ENCODE measurements around the gene CDC25B. TPM values are rescaled to one million over a fixed set of nuclear protein-coding genes. Genes with fewer than 3 reads are reported as not detected.
"Not testable (repeated sequence)": the region's sequence is repeated elsewhere in the genome, so short reads cannot be mapped to it uniquely, and the experiment has no call there.

The CDC25B gene
- total RNA-seq, 1 donor from 2014 or later = 29.4 TPM

DNA sequence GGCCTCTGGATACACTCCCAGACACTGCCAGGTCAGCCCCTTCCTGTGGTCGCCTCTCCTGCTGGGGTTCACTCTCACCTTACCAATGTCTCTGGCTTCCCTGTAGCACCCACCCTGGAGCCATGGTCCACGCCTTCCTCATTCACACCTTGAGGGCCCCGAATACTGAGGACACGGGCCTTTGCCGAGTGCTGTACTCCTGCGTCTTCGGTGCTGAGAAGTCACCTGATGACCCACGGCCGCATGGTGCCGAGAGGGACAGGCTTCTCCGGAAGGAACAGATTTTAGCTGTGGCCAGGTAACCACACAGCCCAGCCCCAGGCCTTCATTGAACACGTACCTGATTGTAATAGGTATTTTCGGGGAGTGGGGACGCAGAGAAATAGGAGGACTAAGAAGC, 25.9 kb downstream of the CDC25B start:
- H3K4me3 Mint-ChIP-seq = peak overlapping the region; percentile 77
- no peak for DNase-seq (ENCODE audit: low spot score in 2 of 2, unreplicated experiment in 2 of 2)
- H3K9me3 Mint-ChIP-seq = no peaks in the 10 kb centered on the region
- TF ChIP-seq, protein P1, sequence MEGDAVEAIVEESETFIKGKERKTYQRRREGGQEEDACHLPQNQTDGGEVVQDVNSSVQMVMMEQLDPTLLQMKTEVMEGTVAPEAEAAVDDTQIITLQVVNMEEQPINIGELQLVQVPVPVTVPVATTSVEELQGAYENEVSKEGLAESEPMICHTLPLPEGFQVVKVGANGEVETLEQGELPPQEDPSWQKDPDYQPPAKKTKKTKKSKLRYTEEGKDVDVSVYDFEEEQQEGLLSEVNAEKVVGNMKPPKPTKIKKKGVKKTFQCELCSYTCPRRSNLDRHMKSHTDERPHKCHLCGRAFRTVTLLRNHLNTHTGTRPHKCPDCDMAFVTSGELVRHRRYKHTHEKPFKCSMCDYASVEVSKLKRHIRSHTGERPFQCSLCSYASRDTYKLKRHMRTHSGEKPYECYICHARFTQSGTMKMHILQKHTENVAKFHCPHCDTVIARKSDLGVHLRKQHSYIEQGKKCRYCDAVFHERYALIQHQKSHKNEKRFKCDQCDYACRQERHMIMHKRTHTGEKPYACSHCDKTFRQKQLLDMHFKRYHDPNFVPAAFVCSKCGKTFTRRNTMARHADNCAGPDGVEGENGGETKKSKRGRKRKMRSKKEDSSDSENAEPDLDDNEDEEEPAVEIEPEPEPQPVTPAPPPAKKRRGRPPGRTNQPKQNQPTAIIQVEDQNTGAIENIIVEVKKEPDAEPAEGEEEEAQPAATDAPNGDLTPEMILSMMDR (IDR thresholded peaks at IDR 0.05; ENCODE audit: unreplicated experiment) = no peak
- peak overlapping the region; percentile 98 for H3K27ac Mint-ChIP-seq
- peaks cover 11% of the 10 kb centered on the region for H3K36me3 Mint-ChIP-seq
- H3K4me1 Mint-ChIP-seq = peaks cover 16% of the 10 kb centered on the region
- H3K27me3 Mint-ChIP-seq (ENCODE audit: low read depth) = no peaks in the 10 kb centered on the region

DNA sequence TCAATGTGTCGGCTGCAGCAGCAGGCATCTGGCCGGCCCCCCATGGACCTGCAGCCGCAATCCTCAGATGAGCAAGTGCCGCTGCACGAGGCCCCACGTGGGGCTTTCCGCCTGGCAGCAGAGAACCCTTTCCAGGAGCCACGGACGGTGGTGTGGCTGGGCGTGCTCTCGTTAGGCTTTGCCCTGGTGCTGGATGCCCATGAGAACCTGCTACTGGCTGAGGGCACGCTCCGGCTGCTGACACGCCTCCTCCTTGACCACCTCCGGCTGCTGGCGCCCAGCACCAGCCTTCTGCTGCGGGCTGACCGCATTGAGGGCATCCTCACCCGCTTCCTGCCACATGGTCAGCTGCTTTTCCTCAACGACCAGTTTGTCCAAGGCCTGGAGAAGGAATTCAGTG, 27.8 kb downstream of the CDC25B start:
- H3K27me3 Mint-ChIP-seq (ENCODE audit: low read depth) = no peaks in the 10 kb centered on the region
- H3K4me3 Mint-ChIP-seq = no peak overlapping the region
- no peak overlapping the region for H3K27ac Mint-ChIP-seq

DNA sequence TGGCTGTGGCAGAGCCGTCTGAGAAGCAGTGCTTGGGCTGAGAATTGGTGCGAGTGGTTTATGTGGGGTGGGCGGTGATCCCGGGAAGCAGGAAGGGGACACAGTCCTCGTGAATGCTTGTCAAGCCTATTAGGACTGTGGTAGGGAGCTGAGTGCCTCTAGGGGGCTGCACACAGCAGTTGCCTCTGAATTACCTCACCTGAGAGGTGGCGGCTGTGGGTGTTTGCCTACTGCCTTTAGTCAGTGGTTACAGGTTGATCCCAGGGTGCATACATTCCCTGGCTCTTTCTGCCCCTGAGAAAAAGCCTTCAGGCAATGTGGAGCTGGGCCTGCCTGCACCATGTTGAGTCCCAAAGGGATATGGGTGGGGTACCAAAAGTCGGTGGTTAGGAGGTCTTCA, 29.4 kb downstream of the CDC25B start:
- Mint-ChIP-seq H3K27ac (no peak overlapping the region), H3K27me3 (ENCODE audit: low read depth) (no peaks in the 10 kb centered on the region), H3K36me3 (peaks cover 22% of the 10 kb centered on the region), H3K4me3 (no peak overlapping the region), H3K4me1 (peaks cover 10% of the 10 kb centered on the region), H3K9me3 (no peaks in the 10 kb centered on the region)
- TF ChIP-seq, protein P1 (IDR thresholded peaks at IDR 0.05; ENCODE audit: unreplicated experiment) = no peak
- no peak for DNase-seq (ENCODE audit: low spot score in 2 of 2, unreplicated experiment in 2 of 2)

More for the DNA sequence above, 27.8 kb downstream of the CDC25B start:
- TF ChIP-seq, protein P1 (IDR thresholded peaks at IDR 0.05; ENCODE audit: unreplicated experiment) = no peak
- peaks cover 13% of the 10 kb centered on the region for H3K4me1 Mint-ChIP-seq
- peaks cover 17% of the 10 kb centered on the region for H3K36me3 Mint-ChIP-seq
- no peaks in the 10 kb centered on the region for H3K9me3 Mint-ChIP-seq
- no peak for DNase-seq (ENCODE audit: low spot score in 2 of 2, unreplicated experiment in 2 of 2)

DNA sequence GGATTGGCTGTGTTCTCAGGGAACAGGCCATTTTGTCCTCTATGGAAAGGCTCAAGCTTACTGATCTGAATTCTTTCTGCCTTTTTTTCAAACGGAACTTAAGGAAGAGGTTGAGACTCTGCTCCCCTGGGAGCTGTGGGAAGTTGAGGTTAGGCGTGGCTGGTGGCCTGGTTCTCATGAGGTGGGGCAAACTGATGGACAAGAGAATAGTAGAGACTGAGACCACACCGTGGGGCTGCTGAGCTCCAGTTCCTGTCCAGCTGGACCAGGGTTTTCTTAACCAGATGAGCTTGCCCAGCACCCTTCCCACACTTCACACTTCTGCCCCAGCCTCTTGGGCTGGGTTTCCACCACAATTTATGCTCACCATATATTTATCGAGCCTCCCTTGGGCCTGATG, 30.3 kb downstream of the CDC25B start:
- no peak overlapping the region for H3K4me3 Mint-ChIP-seq
- no peaks in the 10 kb centered on the region for H3K9me3 Mint-ChIP-seq
- peaks cover 24% of the 10 kb centered on the region for H3K36me3 Mint-ChIP-seq

DNA sequence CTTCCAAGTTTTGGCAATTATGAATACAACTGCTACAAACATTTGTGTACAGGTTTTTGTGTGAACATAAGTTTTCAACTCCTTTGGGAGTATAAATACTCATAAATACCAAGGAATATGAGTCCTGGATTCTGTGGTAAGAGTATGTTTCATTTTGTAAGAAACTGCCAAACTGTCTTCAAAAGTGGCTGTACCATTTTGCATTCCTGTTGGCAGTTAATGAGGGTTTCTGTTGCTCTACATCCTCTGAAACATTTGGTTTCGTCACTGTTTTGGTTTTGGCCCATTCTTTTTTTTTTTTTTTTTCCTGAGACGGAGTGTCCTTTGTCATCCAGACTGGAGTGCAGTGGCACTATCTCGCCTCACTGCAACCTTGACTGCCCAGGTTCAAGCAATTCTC, 32.7 kb downstream of the CDC25B start:
- Mint-ChIP-seq H3K27me3 (ENCODE audit: low read depth) (no peaks in the 10 kb centered on the region), H3K27ac (no peak overlapping the region), H3K4me1 (no peaks in the 10 kb centered on the region), H3K9me3 (no peaks in the 10 kb centered on the region), H3K4me3 (no peak overlapping the region), H3K36me3 (peaks cover 23% of the 10 kb centered on the region)
- no peak for DNase-seq (ENCODE audit: low spot score in 2 of 2, unreplicated experiment in 2 of 2)
- TF ChIP-seq, protein P1 (IDR thresholded peaks at IDR 0.05; ENCODE audit: unreplicated experiment) = no peak

More for the DNA sequence above, 30.3 kb downstream of the CDC25B start:
- H3K27me3 Mint-ChIP-seq (ENCODE audit: low read depth) = no peaks in the 10 kb centered on the region
- no peak for DNase-seq (ENCODE audit: low spot score in 2 of 2, unreplicated experiment in 2 of 2)
- no peak overlapping the region for H3K27ac Mint-ChIP-seq
- TF ChIP-seq, protein P1 (IDR thresholded peaks at IDR 0.05; ENCODE audit: unreplicated experiment) = no peak
- peaks cover 6% of the 10 kb centered on the region for H3K4me1 Mint-ChIP-seq

DNA sequence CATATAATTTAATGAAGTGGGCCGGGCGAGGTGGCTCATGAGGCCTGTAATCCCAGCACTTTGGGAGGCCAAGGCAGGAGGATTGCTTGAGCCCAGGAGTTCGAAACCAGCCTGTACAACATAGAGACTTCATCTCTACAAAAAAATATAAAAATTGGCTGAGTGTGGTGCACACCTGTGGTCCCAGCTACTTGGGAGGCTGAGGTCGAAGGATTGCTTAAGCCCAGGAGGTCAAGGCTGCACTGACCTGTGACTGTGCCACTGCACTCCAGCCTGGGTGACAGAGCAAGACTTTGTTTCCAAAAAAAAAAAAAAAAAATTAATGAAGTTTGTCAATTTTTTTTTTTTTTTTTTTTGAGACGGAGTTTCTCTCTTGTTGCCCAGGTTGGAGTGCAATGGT, 33.8 kb downstream of the CDC25B start:
- not testable (repeated sequence) for DNase-seq (ENCODE audit: low spot score in 2 of 2, unreplicated experiment in 2 of 2); H3K4me3 Mint-ChIP-seq

More for the DNA sequence above, 33.8 kb downstream of the CDC25B start:
- not testable (repeated sequence) for H3K9me3 Mint-ChIP-seq; H3K27ac Mint-ChIP-seq; H3K4me1 Mint-ChIP-seq; H3K27me3 Mint-ChIP-seq (ENCODE audit: low read depth)
- H3K36me3 Mint-ChIP-seq = peaks cover 21% of the 10 kb centered on the region

All from mesothelial cell of epicardium (in vitro differentiated cells).